Pulmonary artery endothelial cell (primary cell): ENCODE data around the gene ERMP1. TPM values are rescaled to one million over a fixed set of nuclear protein-coding genes. Genes with fewer than 3 reads are reported as not detected.

Source experiments
- total RNA-seq: library from RNA; depleted of rRNA; stranded (reverse); fragments of >200 nt; gene quantifications from 2 replicates; pipeline ENCODE4 v1.2.3, GENCODE V29; 2014

The ERMP1 gene
- total RNA-seq, 1 donor from 2014 or later = 18.5 TPM

Other genes starting within 250 kb of the ERMP1 start
- gene RIC1, start 204.0 kb downstream of the ERMP1 start, total RNA-seq = 32.6 and 32.8 TPM in 2 replicates
- not detected in 2 replicates for gene MLANA, start 57.8 kb upstream of the ERMP1 start, total RNA-seq
- gene RANBP6, start 182.5 kb upstream of the ERMP1 start, total RNA-seq = 38.1 and 48.9 TPM in 2 replicates